OCI-LY7 (cell line): ENCODE results near the gene GALNT17.

Experiments used
- CTCF ChIP-seq: fragments of 200-600 bp; sonication (generic); conservative IDR thresholded peaks from 2 replicates; pipeline ENCODE4 v1.5.1; 2014; ENCODE audit warnings: mild to moderate bottlenecking, antibody characterized with exemption, low read length, moderate library complexity, mixed read lengths
- EZH2phosphoT487 ChIP-seq: fragments of 200-600 bp; sonication (generic); IDR thresholded peaks from 2 replicates; pipeline ENCODE4 v1.6.1; 2018; ENCODE audit warnings: low read depth, borderline replicate concordance, mild to moderate bottlenecking, mixed run types, antibody characterized with exemption, low read length, moderate library complexity, mixed read lengths

- TF ChIP-seq CTCF (no peak), EZH2phosphoT487 (no peak)
Measured at GRCh38 chr7:71270558-71270957, 138.6 kb downstream of the GALNT17 start.
